GM23338 (cell line): Measurements from ENCODE around the gene KIAA1671.
A peak's percentile ranks its signal among the peaks of the same experiment; 100 is the strongest.

Experiments
- CREB1 ChIP-seq: fragments of 250-450 bp; sonication (Bioruptor Pico); IDR thresholded peaks from 2 replicates; pipeline ENCODE4 v1.5.0; 2020; ENCODE audit warnings: low read depth, mild to moderate bottlenecking, moderate library complexity
- CTCF ChIP-seq, 2 experiments: fragments of 200-600 bp in 1 of 2; sonication (generic) in 1 of 2; conservative IDR thresholded peaks; 2 replicates each; pipeline versions ENCODE4 v1.5.1 to v1.6.1; 2016 to 2017; ENCODE audit warnings: antibody characterized with exemption in 2 of 2, low read depth in 2 of 2, mild to moderate bottlenecking in 2 of 2, moderate library complexity in 1 of 2
- EZH2 ChIP-seq: fragments of 200-600 bp; sonication (generic); IDR thresholded peaks from one replicate; pipeline ENCODE4 v1.8.0; 2017; ENCODE audit warnings: antibody characterized with exemption, mild to moderate bottlenecking, low read depth; ENCODE audit not compliant: unreplicated experiment
- POLR2AphosphoS5 ChIP-seq: IDR thresholded peaks from 2 replicates; pipeline ENCODE4 v1.6.1; 2016; ENCODE audit warnings: antibody characterized with exemption, low read depth

- TF ChIP-seq CTCF (conservative IDR thresholded peaks at IDR 0.05; ENCODE audit: low read depth in 2 of 2), result peak; percentile 87 to 92
- no peak for TF ChIP-seq EZH2
- 0 out of 2 replicates have a peak, but pooled peaks have one; percentile 2 for TF ChIP-seq CREB1 (CRISPR knock-in tag)
- TF ChIP-seq POLR2AphosphoS5, result peak; percentile 60
Measured at GRCh38 chr22:24951942-24952836, at the start of gene KIAA1671.
